ENCODE measurements around the gene UBTD1. TPM values are rescaled to one million over a fixed set of nuclear protein-coding genes. Genes with fewer than 3 reads are reported as not detected.

Gene UBTD1
- total RNA-seq, 4 donors from 2014 or later, result 2.9 to 16.2 (median 8.9) TPM

DNA sequence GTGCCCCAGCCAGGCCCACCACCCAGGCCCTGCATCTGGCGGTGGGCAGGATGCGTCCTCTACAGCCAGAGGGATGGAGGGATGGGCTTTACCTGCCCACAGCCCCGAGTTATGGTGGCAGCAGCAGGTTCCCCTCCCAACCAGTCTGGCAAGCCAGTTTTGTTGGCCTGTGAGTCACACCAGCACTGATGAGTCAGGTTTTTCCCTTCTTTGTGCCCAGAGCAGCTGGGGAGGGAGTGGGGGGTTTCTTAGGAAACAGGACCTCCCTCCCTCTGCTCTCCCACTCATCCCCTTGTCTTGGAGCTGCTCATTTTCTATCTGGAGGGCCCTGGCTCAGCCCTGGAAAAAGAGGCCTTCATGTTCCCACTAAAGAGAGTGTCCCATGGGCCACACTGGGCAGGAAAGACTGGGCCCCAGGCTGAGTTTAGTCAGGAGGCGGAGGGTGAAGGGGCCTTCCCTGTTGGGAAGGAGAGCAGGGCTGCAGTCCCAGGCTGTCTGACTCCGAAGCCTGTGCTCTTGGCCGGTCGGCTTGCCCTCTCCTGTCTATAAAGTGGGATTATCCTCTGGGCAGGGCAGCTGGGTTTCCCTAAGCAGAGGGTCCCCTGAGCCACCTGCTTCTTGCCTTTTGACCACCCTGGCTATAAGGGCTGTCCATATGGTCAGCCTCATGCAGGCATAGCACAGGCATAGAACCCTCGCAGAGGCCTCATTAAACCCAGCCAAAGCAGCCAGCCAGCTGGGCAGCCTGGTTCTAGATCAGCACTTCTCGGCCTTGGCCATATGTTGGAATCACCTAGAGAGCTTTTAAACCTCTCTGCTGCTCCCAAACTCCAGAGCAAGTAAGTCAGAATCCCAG is 43.7 kb downstream of the UBTD1 start:
- Histone ChIP-seq H3K36me3 (no peaks in the 10 kb centered on the region), H3K9me3 (no peaks in the 10 kb centered on the region), H3K4me3 (no peak overlapping the region), H3K4me1 (peaks cover 4 to 55% (median 18%) of the 10 kb centered on the region in 3 donors), H3K27ac (peak overlapping the region; percentile 43 to 89 (median 84)), H3K27me3 (no peaks in the 10 kb centered on the region)
- WGBS, 2 donors (ENCODE audit: low coverage in 1 of 2), result 75% methylated on average over 2 of the region's 9 CpGs; no CpG with 5 or more reads in 1 of the 2 donors
- peak; percentile 78 for ATAC-seq
- TF ChIP-seq EP300 (IDR thresholded peaks at IDR 0.05) (no peak), POLR2AphosphoS5 (IDR thresholded peaks at IDR 0.05) (peak; percentile 69)

DNA sequence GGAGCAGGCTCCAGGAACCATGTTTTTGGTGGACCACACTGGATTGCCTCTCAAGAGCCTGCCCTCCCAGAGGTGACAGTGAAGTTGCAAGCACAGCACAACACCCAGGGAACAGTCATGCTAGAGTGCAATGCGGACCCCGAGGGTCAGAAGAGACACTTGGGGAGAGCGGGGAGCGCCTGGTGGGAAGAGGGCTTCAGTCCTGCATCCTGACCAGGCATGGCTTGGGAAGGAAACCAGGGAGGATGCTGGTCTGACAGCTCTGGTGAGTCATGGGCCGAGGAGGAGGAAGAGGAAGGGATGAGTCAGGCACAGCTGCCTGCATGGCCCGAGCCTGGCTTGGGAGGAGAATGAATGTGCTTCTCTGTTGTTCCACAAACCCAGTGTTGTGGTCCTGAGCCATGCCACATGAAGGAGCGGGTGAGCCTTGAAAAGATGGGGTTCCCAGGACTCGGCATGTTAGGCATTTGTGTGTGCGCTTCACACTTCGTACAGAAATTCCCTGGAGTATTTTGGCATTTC is 44.4 kb downstream of the UBTD1 start:
- H3K9me3 ChIP-seq, result no peaks in the 10 kb centered on the region
- H3K4me3 ChIP-seq, result no peak overlapping the region
- peak; percentile 87 for ATAC-seq
- no peaks in the 10 kb centered on the region for H3K27me3 ChIP-seq
- 63% methylated on average over 8 of the region's 10 CpGs; no CpG with 5 or more reads in 1 of the 2 donors for WGBS, 2 donors (ENCODE audit: low coverage in 1 of 2)
- peaks cover 4 to 62% (median 18%) of the 10 kb centered on the region in 3 donors for H3K4me1 ChIP-seq
- TF ChIP-seq POLR2AphosphoS5 (IDR thresholded peaks at IDR 0.05) (peak; percentile 70), POLR2A (IDR thresholded peaks at IDR 0.05) (no peak)
- peak overlapping the region; percentile 43 to 89 (median 84) for H3K27ac ChIP-seq
- no peaks in the 10 kb centered on the region for H3K36me3 ChIP-seq

DNA sequence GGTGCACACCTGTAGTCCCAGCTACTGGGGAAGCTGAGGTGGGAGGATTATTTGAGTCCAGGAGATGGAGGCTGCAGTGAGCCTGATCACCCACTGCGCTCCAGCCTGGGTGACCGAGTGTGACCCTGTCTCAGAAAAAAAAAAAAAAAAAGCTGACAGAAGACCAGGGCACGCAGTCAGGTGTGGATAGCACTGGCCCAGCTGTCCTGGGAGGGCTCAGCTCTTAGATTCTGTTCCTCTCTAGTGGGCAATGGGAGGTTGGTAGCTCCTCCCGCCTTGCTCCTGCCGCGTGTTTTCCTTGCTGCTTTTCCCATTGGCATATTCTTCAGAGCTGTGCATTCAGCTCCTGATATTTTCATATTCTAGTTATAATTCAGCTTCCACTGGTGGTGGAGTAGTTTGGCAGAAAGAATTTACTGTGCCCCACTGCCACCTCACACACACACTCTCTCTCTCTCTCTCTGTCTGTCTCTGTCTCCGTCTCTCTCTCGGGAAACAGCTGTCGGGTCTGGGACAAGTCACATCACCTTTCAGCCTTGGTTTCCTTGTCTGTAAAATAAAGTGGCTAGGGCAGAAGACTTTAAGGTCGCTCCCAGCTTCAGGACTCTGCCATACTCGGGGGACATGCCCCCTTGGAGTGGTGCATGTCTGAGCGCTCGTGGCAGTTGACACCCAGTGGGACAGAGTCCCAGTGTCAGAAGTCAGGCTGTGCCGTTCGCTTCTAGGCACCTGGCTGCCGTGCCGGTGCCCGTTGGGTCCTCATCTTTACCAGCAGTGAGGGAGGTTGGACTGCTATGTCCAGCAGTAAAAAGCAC is 47.9 kb downstream of the UBTD1 start:
- 79 to 86% methylated on average over 5 to 10 of the region's 18 CpGs for WGBS, 2 donors (ENCODE audit: low coverage in 1 of 2)
- H3K27ac ChIP-seq, result no peak overlapping the region
- TF ChIP-seq POLR2AphosphoS5 (IDR thresholded peaks at IDR 0.05) (no peak), POLR2A (IDR thresholded peaks at IDR 0.05) (no peak), EP300 (IDR thresholded peaks at IDR 0.05) (no peak)
- TF ChIP-seq, protein P1, sequence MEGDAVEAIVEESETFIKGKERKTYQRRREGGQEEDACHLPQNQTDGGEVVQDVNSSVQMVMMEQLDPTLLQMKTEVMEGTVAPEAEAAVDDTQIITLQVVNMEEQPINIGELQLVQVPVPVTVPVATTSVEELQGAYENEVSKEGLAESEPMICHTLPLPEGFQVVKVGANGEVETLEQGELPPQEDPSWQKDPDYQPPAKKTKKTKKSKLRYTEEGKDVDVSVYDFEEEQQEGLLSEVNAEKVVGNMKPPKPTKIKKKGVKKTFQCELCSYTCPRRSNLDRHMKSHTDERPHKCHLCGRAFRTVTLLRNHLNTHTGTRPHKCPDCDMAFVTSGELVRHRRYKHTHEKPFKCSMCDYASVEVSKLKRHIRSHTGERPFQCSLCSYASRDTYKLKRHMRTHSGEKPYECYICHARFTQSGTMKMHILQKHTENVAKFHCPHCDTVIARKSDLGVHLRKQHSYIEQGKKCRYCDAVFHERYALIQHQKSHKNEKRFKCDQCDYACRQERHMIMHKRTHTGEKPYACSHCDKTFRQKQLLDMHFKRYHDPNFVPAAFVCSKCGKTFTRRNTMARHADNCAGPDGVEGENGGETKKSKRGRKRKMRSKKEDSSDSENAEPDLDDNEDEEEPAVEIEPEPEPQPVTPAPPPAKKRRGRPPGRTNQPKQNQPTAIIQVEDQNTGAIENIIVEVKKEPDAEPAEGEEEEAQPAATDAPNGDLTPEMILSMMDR (IDR thresholded peaks at IDR 0.05), result no peak

DNA sequence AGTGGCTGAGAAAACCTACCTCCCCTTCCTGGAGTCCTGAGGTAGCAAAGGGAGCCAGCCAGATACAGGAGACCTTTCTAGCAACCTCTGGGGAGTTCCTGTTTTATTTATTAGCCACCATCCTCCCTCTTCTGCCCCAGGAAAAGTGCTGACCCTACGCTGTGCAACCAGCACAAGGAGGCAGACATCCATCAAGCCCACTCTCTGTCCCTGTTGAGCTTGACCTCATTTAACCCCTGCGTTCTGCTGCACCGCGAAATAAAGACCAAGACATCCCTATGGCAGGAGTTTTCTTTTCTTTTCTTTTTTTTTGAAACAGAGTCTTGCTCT is 48.5 kb downstream of the UBTD1 start:
- WGBS, 2 donors (ENCODE audit: low coverage in 1 of 2), result 57 to 67% methylated on average over 3 to 4 of the region's 4 CpGs
- ATAC-seq, result no peak
- Histone ChIP-seq H3K4me3 (no peak overlapping the region), H3K27ac (no peak overlapping the region), H3K36me3 (no peaks in the 10 kb centered on the region), H3K4me1 (peaks cover 4 to 60% (median 14%) of the 10 kb centered on the region in 3 donors), H3K9me3 (no peaks in the 10 kb centered on the region), H3K27me3 (no peaks in the 10 kb centered on the region)
- TF ChIP-seq EP300 (IDR thresholded peaks at IDR 0.05) (no peak), POLR2AphosphoS5 (IDR thresholded peaks at IDR 0.05) (no peak), POLR2A (IDR thresholded peaks at IDR 0.05) (no peak)
- TF ChIP-seq, protein P1 (IDR thresholded peaks at IDR 0.05), result no peak

More for the DNA sequence above, 47.9 kb downstream of the UBTD1 start:
- ATAC-seq, result no peak
- Histone ChIP-seq H3K4me1 (peaks cover 4 to 65% (median 18%) of the 10 kb centered on the region in 3 donors), H3K27me3 (no peaks in the 10 kb centered on the region), H3K4me3 (no peak overlapping the region), H3K9me3 (no peaks in the 10 kb centered on the region), H3K36me3 (no peaks in the 10 kb centered on the region)

DNA sequence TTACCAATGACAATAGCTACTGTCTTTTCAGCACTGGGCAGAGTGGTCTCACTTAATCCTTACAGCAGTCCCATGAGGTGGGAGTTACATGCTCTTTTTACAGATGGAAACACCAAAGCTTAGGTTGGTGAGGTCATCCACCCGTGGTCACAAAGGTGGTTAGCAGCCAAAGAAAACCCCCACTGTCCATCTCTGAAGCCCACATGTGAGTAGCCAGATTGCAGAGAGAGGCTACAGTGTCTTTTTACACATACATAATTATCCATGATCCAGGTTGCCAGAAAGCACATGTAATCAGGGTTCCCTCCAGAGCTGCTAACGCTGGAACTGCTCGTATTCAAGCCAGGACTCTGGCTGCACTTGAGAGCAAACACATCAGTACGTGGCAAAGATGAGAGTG is 49.2 kb downstream of the UBTD1 start:
- H3K4me3 ChIP-seq, result no peak overlapping the region
- H3K27ac ChIP-seq, result no peak overlapping the region
- TF ChIP-seq, protein P1 (IDR thresholded peaks at IDR 0.05), result no peak
- peaks cover 0 to 52% (median 6%) of the 10 kb centered on the region in 3 donors for H3K4me1 ChIP-seq
- H3K36me3 ChIP-seq, result no peaks in the 10 kb centered on the region
- H3K9me3 ChIP-seq, result no peaks in the 10 kb centered on the region
- 38 to 73% methylated on average over 1 to 3 of the region's 4 CpGs for WGBS, 2 donors (ENCODE audit: low coverage in 1 of 2)
- no peaks in the 10 kb centered on the region for H3K27me3 ChIP-seq
- no peak for ATAC-seq
